ENCODE results near the gene SYNM.

SYNM gene

GRCh38 chr15:99155961-99156443 lies 51.1 kb downstream of the SYNM start:
- Histone ChIP-seq H3K79me2 (ENCODE audit: low read length) (no peaks in the 10 kb centered on the region), H3K27me3 (replicated peaks; ENCODE audit: insufficient read depth, low read length) (no peaks in the 10 kb centered on the region), H3K4me1 (ENCODE audit: low read length) (0 out of 2 replicates have a peak, but pooled peaks cover 5% of the 10 kb centered on the region), H3F3A (ENCODE audit: insufficient read depth, low read length) (no peaks in the 10 kb centered on the region), H3K4me2 (ENCODE audit: low read depth, low read length) (no peak overlapping the region), H3K27ac (ENCODE audit: low read length) (no peak overlapping the region), H3K36me3 (replicated peaks; ENCODE audit: insufficient read depth, low read length) (no peaks in the 10 kb centered on the region), H3K4me3 (ENCODE audit: low read length) (no peak overlapping the region), H2AFZ (ENCODE audit: low read length) (no peak overlapping the region), H3K9me3 (replicated peaks; ENCODE audit: insufficient read depth, low read length) (no peaks in the 10 kb centered on the region), H4K20me1 (ENCODE audit: insufficient read depth, low read length) (no peaks in the 10 kb centered on the region), H3K9ac (ENCODE audit: low read length) (no peak overlapping the region), H3K9me2 (replicated peaks; ENCODE audit: insufficient read depth, low read length) (no peaks in the 10 kb centered on the region)
- no peak for TF ChIP-seq EZH2 (optimal IDR thresholded peaks at IDR 0.05; ENCODE audit: low read depth, low read length)
- TF ChIP-seq CTCF (IDR thresholded peaks at IDR 0.05; ENCODE audit: low read length) = no peak
- no peak for TF ChIP-seq EZH2phosphoT487 (IDR thresholded peaks at IDR 0.05; ENCODE audit: low read length)
- no peak for DNase-seq

- H3K9me3 ChIP-seq (replicated peaks; ENCODE audit: insufficient read depth, low read length) = no peaks in the 10 kb centered on the region
- no peak overlapping the region for H3K4me3 ChIP-seq (ENCODE audit: low read length)
- no peak overlapping the region for H3K27ac ChIP-seq (ENCODE audit: low read length)
- no peaks in the 10 kb centered on the region for H3K9me2 ChIP-seq (replicated peaks; ENCODE audit: insufficient read depth, low read length)
- no peak overlapping the region for H3K4me2 ChIP-seq (ENCODE audit: low read depth, low read length)
- H3K36me3 ChIP-seq (replicated peaks; ENCODE audit: insufficient read depth, low read length) = no peaks in the 10 kb centered on the region
- no peaks in the 10 kb centered on the region for H3K27me3 ChIP-seq (replicated peaks; ENCODE audit: insufficient read depth, low read length)
- H3K9ac ChIP-seq (ENCODE audit: low read length) = no peak overlapping the region
- H2AFZ ChIP-seq (ENCODE audit: low read length) = no peak overlapping the region
- DNase-seq = no peak
- no peak for TF ChIP-seq CTCF (IDR thresholded peaks at IDR 0.05; ENCODE audit: low read length)
- no peaks in the 10 kb centered on the region for H3K79me2 ChIP-seq (ENCODE audit: low read length)
- H3K4me1 ChIP-seq (ENCODE audit: low read length) = no peaks in the 10 kb centered on the region
- H3F3A ChIP-seq (ENCODE audit: insufficient read depth, low read length) = no peaks in the 10 kb centered on the region
- H4K20me1 ChIP-seq (ENCODE audit: insufficient read depth, low read length) = no peaks in the 10 kb centered on the region
Measured at GRCh38 chr15:99157456-99157855, 52.6 kb downstream of the SYNM start.

GRCh38 chr15:99158626-99159412 lies 53.9 kb downstream of the SYNM start:
- H3K79me2 ChIP-seq (ENCODE audit: low read length) = no peaks in the 10 kb centered on the region
- H4K20me1 ChIP-seq (ENCODE audit: insufficient read depth, low read length) = no peaks in the 10 kb centered on the region
- H3K27me3 ChIP-seq (replicated peaks; ENCODE audit: insufficient read depth, low read length) = no peaks in the 10 kb centered on the region
- TF ChIP-seq EZH2phosphoT487 (IDR thresholded peaks at IDR 0.05; ENCODE audit: low read length) (no peak), EZH2 (optimal IDR thresholded peaks at IDR 0.05; ENCODE audit: low read depth, low read length) (no peak), CTCF (IDR thresholded peaks at IDR 0.05; ENCODE audit: low read length) (no peak)
- H3K4me3 ChIP-seq (ENCODE audit: low read length) = no peak overlapping the region
- no peak for DNase-seq
- peaks cover 10% of the 10 kb centered on the region for H3K4me1 ChIP-seq (ENCODE audit: low read length)
- no peak overlapping the region for H3K9ac ChIP-seq (ENCODE audit: low read length)
- no peak overlapping the region for H3K4me2 ChIP-seq (ENCODE audit: low read depth, low read length)
- peaks cover 9% of the 10 kb centered on the region; the same call in 1 of the 2 replicates for H3F3A ChIP-seq (ENCODE audit: insufficient read depth, low read length)
- no peaks in the 10 kb centered on the region for H3K9me2 ChIP-seq (replicated peaks; ENCODE audit: insufficient read depth, low read length)
- no peak overlapping the region for H3K27ac ChIP-seq (ENCODE audit: low read length)
- no peaks in the 10 kb centered on the region for H3K9me3 ChIP-seq (replicated peaks; ENCODE audit: insufficient read depth, low read length)
- no peak overlapping the region for H2AFZ ChIP-seq (ENCODE audit: low read length)
- H3K36me3 ChIP-seq (replicated peaks; ENCODE audit: insufficient read depth, low read length) = no peaks in the 10 kb centered on the region
